Hematopoietic multipotent progenitor cell treated with erythropoietin and hydrocortisone succinate and interleukin-3 and kit ligand, for 15 days (in vitro differentiated cells): ENCODE data around the gene STXBP5.
"Not testable (repeated sequence)": the region's sequence is repeated elsewhere in the genome, so short reads cannot be mapped to it uniquely, and the experiment has no call there.

Source experiments
- DNase-seq: peaks from one replicate; pipeline ENCODE4 v3.0.0-alpha.2; 2015; ENCODE audit warnings: low spot score

Gene STXBP5

DNA sequence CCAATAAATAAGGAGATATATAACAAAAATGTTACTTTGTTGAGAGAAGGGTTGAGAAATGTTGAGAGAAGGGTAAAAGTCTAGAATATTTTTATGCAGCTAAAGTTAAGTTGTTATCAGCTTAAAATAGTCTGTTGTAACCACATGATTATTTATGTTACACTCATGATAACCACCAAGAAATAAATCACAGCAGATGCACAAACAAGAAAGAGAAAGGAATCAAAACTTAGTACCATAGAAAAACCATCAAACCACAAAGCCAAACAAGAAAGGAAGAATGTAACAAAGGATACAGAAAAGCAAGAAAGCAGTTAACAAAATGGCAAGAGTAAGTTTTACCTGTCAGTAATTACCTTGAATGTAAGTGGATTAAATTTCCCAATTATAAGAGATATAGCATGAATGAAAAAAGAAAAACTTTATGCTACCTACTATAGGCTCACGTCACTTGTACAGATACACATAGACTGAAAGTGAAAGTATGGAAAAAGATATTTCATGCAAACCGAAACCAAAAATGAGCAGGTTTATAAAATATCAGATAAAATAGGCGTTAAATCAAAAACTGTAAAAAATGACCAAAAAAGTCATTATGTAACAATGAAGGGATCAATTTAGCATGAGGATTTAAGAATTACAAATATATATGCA is 93.6 kb downstream of the STXBP5 start:
- no peak for DNase-seq

DNA sequence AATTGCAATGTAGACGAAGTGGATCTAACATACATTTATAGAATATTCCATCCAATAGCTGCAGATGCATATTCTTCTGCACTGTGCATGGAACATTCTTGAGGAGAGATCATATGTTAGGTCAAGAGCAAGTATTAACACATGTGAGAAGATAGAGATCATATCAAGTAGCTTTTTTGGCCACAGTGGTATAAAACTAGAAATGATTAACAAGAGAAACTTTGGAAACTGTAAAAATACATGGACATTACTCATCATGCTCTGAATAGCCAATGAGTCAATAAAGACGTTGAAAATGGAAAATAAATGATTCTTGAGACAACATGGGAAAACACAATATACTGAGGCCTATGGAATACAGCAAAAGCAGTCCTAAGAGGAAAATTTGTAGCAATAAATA is 94.2 kb downstream of the STXBP5 start:
- DNase-seq: no peak

DNA sequence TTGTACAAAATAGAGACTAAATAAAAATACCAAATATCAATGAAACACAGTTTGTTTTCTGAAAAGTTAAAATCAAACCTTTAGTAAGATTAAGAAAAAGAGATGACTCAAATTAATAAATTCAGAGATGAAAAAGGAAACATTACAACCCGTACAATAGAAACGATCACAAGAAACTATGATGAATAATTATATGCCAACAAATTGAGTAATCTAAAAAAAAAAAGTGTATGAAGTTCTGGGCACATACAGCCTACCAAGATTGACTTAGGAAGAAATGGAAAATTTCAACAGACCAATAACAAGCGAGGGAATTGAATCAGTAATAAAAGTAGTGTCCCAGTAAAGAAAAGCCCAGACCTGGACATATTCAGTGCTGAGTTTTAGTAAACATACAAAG is 94.8 kb downstream of the STXBP5 start:
- no peak for DNase-seq

DNA sequence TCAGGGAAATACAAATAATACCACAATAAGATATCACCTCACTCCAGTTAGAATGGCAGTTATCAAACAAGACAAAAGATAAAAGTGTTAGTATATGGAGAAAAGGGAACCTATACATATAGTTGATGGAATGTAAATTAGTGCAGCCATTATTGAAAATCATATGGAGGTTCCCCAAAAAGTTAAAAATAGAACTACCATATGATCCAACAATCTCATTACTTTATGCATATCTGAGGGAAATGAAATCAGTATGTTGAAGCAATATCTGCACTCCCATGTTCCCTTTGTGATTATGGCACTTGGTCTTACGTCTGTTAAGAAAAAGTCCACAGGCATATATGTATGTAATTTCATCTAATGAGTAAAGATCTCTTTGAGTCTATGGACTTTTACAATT is 96.9 kb downstream of the STXBP5 start:
- DNase-seq: no peak

DNA sequence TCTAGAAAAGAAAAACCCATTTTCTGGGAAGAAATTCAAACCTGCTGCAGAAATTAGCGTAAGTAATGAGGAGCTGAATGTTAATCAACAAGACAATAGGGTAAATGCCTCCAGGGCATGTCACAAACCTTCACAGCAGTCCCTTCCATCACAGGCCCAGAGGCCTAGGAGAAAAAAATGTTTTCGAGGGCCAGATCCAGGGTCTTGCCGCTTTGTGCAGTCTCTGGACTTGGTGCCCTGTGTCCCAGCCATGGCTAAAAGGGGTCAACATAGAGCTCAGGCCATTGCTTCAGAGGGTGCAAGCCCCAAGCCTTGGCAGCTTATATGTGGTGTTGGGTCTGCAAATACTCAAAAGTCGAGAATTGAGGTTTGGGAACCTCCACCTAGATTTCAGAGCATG is 99.8 kb downstream of the STXBP5 start:
- DNase-seq: no peak

DNA sequence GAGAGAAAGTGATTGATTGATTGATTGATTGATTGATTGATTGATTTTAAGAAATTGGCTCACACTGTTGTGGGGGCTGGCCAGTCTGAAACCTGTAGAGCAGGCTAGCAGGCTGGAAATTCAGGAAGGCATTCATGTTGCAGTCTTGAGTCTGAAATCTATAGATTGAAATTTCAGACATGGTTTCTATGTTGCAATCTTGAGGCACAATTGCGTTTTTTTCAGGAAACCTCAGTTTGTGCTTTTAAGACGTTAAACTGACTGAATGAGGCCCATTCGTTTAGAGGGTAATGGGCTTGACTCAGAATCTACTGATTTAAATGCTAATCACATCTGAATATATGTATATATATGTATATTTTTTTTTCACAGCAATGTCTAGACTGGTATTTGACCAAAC is 106.3 kb downstream of the STXBP5 start:
- no peak for DNase-seq

DNA sequence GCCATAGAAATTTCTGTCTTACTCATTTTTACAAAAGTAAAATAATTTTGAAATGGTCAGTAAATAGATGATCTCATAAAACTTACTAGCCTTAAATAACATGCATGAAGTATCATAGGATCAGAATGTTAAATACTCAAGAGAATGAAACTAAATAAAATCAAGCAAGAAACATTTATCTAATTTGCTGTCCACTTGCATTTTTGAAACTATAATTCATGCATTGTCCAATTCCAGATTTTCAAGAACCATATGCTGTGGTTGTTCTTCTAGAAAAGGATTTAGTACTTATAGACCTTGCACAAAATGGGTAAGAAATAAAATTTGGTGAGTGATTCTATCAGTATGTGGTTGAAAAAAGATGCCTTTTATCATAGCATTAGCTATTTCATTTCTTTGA is 107.0 kb downstream of the STXBP5 start:
- no peak for DNase-seq

DNA sequence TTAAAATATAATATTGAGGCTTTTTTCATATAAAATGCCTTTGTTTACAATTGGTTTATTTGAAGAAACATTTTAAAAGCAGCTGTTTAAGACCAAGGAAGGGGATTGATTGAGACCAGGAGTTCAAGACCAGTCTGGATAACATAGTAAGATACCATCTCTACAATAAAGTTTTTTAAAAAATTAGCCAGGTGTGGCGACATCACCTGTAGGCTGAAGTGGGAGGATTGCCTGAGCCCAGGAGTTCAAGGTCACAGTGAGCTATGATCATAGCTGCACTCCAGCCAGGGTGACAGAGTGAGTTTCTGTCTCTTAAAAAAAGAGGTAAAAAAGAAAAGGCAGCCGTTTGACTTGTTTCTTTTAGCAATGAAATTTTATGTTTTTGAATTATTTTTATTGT is 117.0 kb downstream of the STXBP5 start:
- DNase-seq: no peak

DNA sequence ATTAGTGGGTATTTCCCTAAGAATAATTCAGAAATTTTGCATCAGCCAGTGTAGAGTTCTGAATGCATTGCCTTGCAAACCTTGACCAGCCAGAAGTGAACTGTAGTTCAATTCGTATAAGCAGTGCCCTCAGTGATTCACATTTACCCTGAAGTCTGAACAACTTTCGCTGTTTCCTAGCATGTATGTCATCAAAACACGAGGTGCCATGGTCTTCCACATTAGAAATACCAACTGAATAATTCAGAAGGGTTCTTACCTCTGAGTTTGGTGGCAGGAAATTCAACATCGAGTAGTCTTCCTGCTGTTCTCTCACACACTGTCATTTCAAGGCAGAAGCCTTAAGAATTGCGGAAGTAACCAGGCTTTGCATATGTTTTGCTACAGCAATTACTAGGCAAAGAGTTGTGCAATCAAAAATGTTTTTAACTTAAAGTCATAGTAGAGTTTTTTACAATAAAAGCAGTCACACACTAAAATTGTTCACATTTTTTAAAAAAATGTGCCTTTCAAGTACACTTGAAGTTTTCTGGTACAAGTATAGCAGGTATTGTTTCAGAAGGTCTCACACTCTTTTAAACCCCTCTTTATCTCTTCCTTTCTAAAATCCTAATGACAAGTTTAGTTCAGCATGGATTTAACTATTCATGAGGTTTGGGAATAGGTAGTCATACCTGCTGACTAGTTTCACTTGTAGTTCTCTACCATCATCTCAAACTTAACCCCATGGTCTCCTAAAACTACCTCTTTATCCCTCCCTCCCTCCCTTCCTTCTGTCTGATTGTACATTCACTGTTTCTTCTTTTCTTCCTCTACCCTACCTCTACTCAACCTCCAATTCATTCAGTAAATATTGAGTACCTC is 118.3 kb downstream of the STXBP5 start:
- no peak for DNase-seq

DNA sequence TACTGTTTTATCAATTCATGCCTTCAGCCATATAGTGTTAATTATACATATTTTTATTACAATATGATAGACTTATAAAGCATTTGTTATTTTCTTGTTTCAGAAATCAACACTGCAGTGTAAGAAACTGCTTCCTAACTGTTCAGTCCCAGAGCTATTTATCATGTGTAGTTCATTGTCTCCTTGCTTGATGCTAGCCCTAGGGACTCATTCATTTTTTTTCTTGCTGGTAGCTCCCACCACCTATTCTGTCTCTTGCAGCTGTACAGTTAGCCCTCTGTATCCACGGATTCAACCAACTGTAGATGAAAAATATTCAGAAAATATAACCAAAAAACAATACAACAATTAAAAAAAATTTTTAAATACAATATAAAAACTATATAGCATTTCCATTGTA is 121.3 kb downstream of the STXBP5 start:
- no peak for DNase-seq

DNA sequence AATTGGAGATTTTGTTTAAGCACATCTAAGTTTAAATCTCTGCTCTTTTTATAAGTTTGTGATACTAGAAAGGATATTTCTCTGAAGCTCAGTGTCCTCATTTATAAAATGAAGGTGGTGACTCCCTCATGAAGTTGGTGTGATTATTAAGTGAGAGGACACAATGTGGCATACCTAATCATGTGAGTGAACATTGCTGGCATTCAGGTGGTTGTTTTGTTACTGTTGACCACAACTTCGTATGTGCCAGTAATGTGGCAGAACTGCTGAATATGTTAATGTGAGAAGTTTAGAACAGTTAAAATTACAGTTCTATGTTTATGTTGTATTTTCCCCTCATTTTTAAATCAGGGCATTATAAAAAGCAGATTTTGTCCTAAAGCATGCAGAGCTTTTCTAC is 127.2 kb downstream of the STXBP5 start:
- DNase-seq: no peak

DNA sequence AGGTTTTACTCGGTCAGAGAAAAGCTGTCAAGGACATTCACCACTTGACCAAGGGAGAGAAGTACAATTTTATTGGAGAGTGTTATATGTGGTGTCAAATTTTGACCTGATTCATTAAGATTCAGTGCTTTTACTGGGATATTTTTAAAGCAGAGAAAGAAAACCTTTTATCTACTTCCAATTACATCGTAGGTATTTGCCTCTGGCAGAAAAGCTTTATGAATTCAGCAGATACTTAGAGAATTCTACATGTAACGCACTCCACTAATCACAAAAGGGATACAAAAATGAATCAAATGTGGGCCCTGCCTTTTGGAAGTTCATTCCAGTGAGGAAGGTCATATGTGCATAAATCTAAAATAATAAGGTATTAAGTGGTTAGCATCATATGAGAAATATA is 133.7 kb downstream of the STXBP5 start:
- no peak for DNase-seq

DNA sequence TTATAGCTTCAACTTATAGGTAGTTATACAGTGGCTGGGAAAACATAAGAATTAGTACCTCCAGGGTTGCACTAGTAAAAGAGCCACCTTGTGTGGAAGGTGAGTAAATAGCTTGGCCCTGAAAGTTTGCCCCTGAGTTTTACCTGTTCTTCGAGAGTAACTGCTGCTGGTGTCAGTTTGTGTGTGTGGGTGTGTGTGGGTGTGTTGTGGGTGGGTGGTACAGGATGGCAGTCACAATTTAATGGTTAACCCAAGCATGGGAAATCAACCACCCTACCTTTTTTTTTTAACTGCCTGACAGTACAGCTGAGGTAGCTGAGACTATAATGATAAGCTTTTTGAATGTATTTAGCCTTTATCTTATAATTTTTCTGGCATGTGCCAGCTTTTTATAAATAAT is 137.3 kb downstream of the STXBP5 start:
- no peak for DNase-seq

DNA sequence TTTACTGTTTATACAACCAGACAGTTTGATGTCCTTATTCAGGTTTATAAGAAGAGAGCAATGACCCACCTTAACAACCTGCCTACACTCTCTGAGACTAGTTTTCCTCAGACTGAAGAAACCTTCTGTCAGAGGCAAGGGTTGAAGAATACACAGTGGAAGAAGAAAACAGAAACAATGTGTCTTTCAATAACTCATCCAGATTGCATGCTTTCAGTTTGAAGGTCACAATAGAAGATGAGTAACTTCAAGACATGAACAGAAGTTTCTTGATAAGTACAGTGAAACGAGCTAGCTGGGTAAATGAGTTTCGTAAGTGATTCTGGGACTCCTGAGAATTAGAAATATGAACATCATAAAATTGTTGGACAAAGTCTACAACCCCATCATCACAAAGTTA is 141.7 kb downstream of the STXBP5 start:
- no peak for DNase-seq

DNA sequence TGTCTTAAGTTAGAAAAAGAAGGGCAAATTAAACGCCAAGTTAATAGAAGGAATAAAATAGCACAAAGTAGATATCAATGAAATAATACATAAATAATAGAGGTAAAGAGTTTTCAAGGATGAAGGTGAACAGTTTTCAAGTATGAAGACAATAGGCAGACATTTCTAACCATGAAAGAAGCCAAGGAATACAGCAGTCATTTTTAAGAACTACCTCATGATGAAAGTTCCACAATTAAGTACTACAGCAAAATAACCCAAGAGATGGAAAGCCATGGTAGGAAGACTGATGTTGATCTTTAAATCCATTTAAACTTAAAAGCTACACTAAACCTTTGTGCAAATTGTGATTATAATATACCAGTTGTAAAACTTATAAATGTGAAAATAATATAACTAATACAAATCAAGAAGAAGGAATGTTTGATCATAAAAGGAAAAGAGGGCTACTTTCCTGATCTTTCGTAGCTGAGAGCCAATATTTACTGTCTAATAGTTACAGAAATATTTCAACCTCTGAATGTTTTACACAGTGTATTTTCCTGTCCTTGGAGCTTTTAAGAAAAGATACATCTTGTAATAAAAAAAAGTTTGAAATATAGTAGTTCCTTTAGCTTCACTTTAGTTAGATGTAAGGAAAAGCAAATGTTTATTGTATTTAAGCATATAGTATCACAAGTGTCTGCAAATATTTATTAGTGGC is 143.1 kb downstream of the STXBP5 start:
- DNase-seq: no peak

DNA sequence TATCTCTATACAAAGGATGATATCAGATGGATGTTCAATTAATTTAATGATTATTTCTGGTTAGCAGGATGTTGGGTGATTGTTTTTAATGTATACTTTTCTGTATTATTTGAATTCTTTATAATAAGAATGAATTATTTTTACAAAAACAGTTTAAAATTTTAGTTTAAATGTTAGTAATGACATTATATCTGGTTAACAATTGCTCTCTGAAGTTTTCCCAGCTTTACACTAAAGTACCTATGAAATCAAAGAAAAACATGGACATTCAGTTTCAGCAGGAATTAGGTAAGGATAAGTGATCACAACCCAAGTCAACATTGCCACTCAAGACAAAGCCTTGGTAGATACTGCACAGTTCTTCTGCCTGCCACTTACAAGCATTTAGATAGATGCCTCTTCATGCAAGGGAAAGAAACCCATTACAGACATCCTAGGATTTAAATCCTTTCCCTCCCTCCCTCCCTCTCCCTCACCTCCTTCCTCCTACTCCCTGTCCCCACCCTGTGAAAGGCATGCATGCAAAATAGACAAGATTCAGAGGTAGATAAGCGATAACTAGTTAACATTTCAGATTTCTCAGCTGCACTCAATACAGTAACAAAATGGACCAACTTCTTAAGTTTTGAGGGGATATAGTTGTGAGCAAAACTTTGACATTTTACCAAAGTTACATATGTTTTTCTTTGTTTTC is 143.8 kb downstream of the STXBP5 start:
- DNase-seq: no peak

DNA sequence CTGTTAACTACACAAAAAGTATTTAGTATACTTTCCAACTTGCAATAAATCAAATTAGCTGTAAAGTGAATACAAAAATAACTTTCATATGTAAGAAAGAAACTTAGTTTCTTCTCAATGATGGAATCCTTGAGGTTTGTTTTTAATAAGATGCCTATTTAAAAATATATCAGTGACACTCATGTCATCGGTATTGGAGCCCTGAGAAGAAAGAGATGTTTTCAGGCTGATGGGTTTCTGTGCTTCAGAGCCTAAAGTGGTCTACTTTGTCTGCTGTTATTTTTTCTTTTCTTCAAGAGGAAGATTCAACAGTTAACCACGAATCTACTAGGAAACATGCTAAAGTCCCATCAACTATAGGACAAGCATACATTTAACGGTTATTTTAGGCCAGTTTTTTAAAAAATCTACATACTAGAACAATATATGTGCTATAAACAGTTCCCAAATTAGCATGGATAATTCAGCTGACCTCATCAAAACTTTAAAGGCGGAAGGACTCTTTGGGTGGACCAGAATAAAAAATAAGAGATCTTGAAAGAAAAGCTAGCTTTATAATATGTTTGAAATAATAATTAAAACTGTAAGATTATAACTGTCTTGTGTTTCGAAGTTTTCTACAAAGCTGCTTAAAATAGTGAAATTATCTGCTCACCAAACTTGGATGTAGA is 157.2 kb downstream of the STXBP5 start:
- no peak for DNase-seq

DNA sequence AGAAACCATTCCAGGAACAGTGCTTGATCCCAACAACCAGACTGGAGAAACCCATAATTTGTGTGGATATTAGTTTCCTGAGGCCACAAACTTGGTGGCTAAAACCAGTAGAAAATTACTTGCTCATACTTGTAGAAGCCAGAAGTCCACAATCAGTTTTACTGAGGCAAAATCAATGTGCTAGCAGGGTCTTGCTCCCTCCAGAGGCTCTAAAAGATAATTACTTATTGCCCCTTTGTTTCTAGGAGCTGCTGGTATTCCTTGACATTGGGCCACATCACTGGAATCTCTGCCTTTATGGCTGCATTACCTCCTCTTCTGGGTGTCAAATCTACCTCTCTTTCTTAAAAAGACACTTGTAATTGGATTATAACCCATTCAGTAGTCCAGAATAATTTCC is 162.1 kb downstream of the STXBP5 start:
- no peak for DNase-seq

DNA sequence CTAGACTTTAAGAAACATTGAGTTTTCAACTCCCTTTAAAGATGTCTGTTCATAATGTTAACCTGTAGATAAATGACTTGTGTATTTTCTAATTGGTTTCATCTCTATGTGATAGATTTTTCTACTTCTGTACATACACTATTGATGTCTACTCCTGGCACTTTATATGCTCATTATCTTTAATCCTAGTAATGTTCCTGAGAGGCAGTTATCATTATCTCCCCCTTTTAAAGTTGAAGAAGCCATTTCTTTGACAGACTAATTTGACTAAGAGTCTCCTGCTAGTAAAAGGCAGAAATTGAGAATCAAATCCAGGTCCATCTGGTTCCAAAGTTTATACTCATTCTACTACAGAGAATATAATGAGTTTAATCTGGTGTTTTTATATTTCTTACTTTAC is 167.1 kb downstream of the STXBP5 start:
- DNase-seq: no peak

DNA sequence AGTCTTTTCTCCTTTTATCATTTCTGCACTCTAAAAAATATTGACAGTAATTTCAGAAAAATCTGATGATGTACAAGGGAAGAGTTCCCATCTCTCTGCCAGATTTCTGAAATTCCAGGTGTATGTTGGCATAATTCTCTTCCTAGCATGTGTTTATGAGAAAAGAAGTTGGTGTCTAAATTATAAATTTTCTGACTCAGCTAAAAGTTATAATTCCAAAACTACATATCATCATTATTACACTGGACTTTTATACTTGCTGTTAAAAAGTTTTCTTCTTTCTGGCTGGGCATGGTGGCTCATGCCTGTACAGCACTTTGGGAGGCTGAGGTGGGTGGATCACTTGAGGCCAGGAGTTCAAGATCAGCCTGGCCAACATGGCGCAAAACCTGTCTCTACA is 168.6 kb downstream of the STXBP5 start:
- no peak for DNase-seq

DNA sequence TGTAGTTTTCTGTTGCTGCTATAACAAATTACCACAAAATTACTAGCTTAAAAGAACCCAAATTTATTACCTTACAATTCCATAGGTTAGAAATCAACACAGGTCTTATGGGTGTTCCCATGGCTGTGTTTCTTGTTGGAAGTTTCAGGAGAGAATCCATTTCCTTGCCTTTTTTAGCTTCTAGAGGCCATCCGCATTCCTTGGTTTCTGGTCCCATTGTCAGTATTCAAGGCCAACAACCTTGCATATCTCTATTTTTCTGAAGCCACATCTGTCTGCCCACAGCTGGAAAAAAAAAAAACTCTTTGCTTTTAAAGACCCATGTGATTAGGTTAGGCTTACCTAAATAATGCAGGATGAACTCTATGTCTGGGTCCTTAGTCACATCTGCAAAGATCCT is 174.6 kb downstream of the STXBP5 start:
- DNase-seq: no peak

DNA sequence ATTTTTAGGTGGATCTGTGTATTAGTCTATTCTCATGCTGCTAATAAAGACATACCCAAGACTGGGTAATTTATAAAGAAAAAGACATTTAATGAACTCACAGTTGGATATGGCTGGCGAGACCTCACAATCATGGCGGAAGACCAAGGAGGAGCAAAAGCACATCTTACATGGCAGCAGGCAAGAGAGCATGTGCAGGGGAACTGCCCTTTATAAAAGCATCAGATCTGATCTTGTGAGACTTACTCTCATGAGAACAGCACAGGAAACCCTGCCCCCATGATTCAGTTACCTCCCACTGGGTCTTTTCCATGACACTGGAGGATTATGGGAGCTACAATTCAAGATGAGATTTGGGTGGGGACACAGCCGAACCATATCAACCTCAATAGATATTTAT is 176.6 kb downstream of the STXBP5 start:
- not testable (repeated sequence) for DNase-seq
